ENCODE measurements around the gene DENND1A.

DNA sequence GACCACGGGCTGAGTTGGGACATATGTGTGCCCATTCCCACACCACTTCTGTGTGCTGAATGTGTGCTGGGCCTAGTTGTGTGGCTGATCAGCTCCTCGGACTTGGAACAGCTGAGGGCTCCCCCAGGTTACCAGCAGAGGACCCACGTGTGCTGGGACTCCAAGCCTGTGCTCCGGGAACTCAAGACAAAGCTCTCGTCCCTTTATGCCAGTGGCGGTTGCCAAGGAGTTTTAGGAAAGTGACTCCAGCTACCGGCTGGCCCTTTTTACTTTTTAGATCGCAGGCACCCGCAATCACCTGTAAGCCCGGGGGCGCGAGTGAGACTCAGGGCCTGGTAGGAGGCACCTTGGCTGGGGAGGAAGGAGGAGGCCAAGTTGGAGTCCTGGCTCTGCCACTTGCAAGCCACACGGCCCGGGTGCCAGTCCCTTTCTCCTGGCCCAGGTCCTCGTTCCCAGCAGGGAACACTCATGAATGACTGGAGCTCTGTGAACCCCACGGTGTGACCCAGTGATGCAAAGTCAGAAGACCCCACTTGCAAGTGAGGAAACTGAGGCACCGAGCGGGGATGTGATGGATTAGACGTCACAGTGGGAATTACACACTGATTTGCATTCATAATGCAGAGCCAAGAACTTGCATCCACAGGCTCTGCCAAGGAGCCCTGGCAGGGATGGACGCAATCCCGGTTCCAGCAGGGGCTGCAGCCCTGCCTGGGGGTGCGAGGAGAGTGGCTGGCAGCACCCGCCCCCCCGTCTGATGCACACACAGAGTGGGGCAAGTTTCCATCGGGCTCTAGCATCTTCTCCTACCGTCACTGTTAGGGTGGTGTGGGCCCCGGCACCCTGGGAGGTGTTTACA is 547.0 kb downstream of the DENND1A start:
- TF ChIP-seq, protein P1, sequence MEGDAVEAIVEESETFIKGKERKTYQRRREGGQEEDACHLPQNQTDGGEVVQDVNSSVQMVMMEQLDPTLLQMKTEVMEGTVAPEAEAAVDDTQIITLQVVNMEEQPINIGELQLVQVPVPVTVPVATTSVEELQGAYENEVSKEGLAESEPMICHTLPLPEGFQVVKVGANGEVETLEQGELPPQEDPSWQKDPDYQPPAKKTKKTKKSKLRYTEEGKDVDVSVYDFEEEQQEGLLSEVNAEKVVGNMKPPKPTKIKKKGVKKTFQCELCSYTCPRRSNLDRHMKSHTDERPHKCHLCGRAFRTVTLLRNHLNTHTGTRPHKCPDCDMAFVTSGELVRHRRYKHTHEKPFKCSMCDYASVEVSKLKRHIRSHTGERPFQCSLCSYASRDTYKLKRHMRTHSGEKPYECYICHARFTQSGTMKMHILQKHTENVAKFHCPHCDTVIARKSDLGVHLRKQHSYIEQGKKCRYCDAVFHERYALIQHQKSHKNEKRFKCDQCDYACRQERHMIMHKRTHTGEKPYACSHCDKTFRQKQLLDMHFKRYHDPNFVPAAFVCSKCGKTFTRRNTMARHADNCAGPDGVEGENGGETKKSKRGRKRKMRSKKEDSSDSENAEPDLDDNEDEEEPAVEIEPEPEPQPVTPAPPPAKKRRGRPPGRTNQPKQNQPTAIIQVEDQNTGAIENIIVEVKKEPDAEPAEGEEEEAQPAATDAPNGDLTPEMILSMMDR (IDR thresholded peaks at IDR 0.05): no peak
- TF ChIP-seq POLR2A (IDR thresholded peaks at IDR 0.05): no peak
- TF ChIP-seq POLR2AphosphoS5 (IDR thresholded peaks at IDR 0.05): no peak
